ENCODE measurements around the gene CARS1. TPM values are rescaled to one million over a fixed set of nuclear protein-coding genes. Genes with fewer than 3 reads are reported as not detected.

CARS1 gene
- total RNA-seq, 1 experiment from 2014 or later: 67.6 TPM

GRCh38 chr11:3041699-3042441 is 15.4 kb downstream of the CARS1 start:
- H3K27ac Mint-ChIP-seq (ENCODE audit: unreplicated experiment): no peak overlapping the region
- intact Hi-C loops (cut with micrococcal nuclease; ENCODE audit: unreplicated experiment): no loop called here
- H3K9me3 Mint-ChIP-seq (ENCODE audit: low read depth, unreplicated experiment): no peaks in the 10 kb centered on the region
- no TSS peak for BruUV-seq (replicated peaks)
- TF ChIP-seq, protein P1, sequence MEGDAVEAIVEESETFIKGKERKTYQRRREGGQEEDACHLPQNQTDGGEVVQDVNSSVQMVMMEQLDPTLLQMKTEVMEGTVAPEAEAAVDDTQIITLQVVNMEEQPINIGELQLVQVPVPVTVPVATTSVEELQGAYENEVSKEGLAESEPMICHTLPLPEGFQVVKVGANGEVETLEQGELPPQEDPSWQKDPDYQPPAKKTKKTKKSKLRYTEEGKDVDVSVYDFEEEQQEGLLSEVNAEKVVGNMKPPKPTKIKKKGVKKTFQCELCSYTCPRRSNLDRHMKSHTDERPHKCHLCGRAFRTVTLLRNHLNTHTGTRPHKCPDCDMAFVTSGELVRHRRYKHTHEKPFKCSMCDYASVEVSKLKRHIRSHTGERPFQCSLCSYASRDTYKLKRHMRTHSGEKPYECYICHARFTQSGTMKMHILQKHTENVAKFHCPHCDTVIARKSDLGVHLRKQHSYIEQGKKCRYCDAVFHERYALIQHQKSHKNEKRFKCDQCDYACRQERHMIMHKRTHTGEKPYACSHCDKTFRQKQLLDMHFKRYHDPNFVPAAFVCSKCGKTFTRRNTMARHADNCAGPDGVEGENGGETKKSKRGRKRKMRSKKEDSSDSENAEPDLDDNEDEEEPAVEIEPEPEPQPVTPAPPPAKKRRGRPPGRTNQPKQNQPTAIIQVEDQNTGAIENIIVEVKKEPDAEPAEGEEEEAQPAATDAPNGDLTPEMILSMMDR (IDR thresholded peaks at IDR 0.05; ENCODE audit: unreplicated experiment): no peak
- H3K4me3 Mint-ChIP-seq (ENCODE audit: low read depth, unreplicated experiment): no peak overlapping the region
- H3K4me1 Mint-ChIP-seq (ENCODE audit: low read depth, unreplicated experiment): no peaks in the 10 kb centered on the region
- DNase-seq: no peak
- peaks cover 41% of the 10 kb centered on the region for H3K36me3 Mint-ChIP-seq (ENCODE audit: insufficient read depth, unreplicated experiment)
- CTCF ChIA-PET: no interaction called here
- H3K27me3 Mint-ChIP-seq (ENCODE audit: unreplicated experiment): no peaks in the 10 kb centered on the region

DNA sequence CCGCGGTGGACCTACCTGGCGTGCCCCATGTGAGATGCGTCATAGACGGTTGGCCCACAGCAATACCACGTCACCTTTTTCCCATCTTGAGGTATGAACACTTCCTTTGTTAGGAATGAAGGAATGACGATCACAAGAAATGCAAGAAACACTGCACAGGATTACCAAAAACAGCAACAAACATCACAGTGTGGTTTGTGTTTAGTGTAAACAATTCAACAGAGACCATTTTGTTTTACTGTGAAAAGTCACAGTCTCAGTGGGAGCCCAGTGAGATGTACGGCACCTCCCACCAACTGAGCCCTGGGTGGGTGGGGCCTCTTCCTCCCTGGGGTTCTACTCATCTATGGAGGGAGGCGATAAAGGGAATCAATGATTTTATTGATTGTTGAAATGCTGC is 16.3 kb downstream of the CARS1 start:
- CTCF ChIA-PET: no interaction called here
- Mint-ChIP-seq H3K9me3 (ENCODE audit: low read depth, unreplicated experiment) (no peaks in the 10 kb centered on the region), H3K36me3 (ENCODE audit: insufficient read depth, unreplicated experiment) (peaks cover 44% of the 10 kb centered on the region), H3K4me3 (ENCODE audit: low read depth, unreplicated experiment) (no peak overlapping the region), H3K27ac (ENCODE audit: unreplicated experiment) (no peak overlapping the region), H3K27me3 (ENCODE audit: unreplicated experiment) (no peaks in the 10 kb centered on the region), H3K4me1 (ENCODE audit: low read depth, unreplicated experiment) (no peaks in the 10 kb centered on the region)
- DNase-seq: no peak
- BruUV-seq (replicated peaks): no TSS peak
- TF ChIP-seq, protein P1 (IDR thresholded peaks at IDR 0.05; ENCODE audit: unreplicated experiment): no peak
- intact Hi-C loops (cut with micrococcal nuclease; ENCODE audit: unreplicated experiment): no loop called here

DNA sequence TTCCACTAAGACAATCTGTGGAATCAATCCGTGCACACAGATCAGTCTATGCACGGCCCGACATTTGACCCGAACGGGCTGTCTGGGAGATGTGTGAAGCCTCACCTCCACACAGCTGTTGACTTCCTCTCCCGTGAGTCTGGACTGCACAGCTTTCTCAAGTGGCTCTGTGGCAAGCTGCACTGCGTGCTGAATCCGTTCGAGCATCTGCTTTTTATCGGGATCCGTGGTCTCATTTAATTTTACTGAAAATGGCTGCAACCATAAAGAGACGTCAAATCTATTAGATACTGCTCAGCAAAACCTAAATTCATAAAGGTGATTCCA is 19.3 kb downstream of the CARS1 start:
- Mint-ChIP-seq H3K4me1 (ENCODE audit: low read depth, unreplicated experiment) (no peaks in the 10 kb centered on the region), H3K4me3 (ENCODE audit: low read depth, unreplicated experiment) (no peak overlapping the region), H3K27me3 (ENCODE audit: unreplicated experiment) (no peaks in the 10 kb centered on the region), H3K9me3 (ENCODE audit: low read depth, unreplicated experiment) (no peaks in the 10 kb centered on the region), H3K27ac (ENCODE audit: unreplicated experiment) (no peak overlapping the region), H3K36me3 (ENCODE audit: insufficient read depth, unreplicated experiment) (peaks cover 52% of the 10 kb centered on the region)
- DNase-seq: no peak
- CTCF ChIA-PET: interaction anchor here (1.2 to 1.9 kb wide), 3 partner anchors 12 to 371 kb away, joined by 6 to 16 read pairs (median 7); no protein-coding TSS in a partner anchor
- TF ChIP-seq, protein P1 (IDR thresholded peaks at IDR 0.05; ENCODE audit: unreplicated experiment): no peak
- no TSS peak for BruUV-seq (replicated peaks)
- intact Hi-C loops (cut with micrococcal nuclease; ENCODE audit: unreplicated experiment): loop anchor here (2.0 to 5.0 kb wide), 2 partner anchors 53 to 179 kb away; partner anchors contain the start of gene MRGPRG

DNA sequence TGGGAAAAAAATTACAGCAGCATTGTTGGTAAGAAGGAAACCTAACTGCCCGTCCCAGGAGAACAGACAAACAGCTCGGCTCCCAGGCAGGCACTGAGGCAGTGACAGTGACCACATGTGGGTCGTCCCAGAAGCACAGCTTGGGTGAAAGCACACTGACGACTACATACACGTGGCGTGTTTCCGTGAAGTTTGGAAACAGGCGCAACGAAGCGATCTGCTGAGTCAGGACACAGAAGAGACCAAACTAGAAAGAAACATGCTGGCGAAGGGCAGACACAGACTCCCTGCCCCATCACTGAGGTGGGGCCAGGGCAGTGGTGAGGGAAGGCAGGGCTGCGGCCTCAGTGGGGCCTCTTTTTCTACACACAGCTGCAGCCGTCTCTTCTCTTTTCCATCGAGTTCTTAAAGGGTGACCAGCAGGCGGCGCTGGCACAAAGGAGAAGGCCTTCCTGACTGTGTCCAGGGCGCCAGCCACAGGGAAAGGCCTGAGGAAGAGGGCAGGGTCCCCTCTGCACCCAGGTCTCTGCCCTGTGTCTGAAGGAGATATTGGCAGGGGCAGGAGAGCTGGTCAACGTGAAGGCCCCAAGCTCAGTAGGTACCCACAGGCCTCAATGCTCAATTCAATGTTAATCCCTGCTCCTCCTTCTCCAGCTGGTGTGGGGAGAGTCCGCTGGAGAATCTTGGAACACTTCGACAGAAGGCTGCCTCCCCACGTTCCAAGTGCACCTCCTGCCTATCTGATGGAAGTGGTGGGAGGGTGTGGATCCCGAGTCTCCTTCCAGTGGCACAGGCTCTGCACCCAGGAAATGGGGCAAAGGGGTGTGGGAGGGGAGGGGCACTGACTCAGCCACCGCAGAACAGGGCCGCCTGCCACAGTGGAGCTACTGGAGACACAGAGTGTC is 19.9 kb downstream of the CARS1 start:
- CTCF ChIA-PET: interaction anchor here (0.6 to 1.9 kb wide), 4 partner anchors 13 to 778 kb away, joined by 3 to 16 read pairs (median 6); no protein-coding TSS in a partner anchor
- intact Hi-C loops (cut with micrococcal nuclease; ENCODE audit: unreplicated experiment): loop anchor here (2.0 to 5.0 kb wide), 2 partner anchors 54 to 180 kb away; partner anchors contain the start of gene MRGPRG
- no peak overlapping the region for H3K4me3 Mint-ChIP-seq (ENCODE audit: low read depth, unreplicated experiment)
- no peaks in the 10 kb centered on the region for H3K4me1 Mint-ChIP-seq (ENCODE audit: low read depth, unreplicated experiment)
- H3K27me3 Mint-ChIP-seq (ENCODE audit: unreplicated experiment): no peaks in the 10 kb centered on the region
- TF ChIP-seq, protein P1 (IDR thresholded peaks at IDR 0.05; ENCODE audit: unreplicated experiment): peak; percentile 93
- peak; percentile 77 for DNase-seq
- peaks cover 57% of the 10 kb centered on the region for H3K36me3 Mint-ChIP-seq (ENCODE audit: insufficient read depth, unreplicated experiment)
- no TSS peak for BruUV-seq (replicated peaks)
- no peak overlapping the region for H3K27ac Mint-ChIP-seq (ENCODE audit: unreplicated experiment)
- H3K9me3 Mint-ChIP-seq (ENCODE audit: low read depth, unreplicated experiment): no peaks in the 10 kb centered on the region
